Heart left ventricle (tissue), 13 donors: ENCODE results near the gene EHD4.

Experiments used
- CTCF ChIP-seq, 12 donors: fragments of 200-600 bp; sonication (generic) in 4 of 12; IDR thresholded peaks; one replicate each; pipeline versions ENCODE4 v1.5.0 to v1.8.0; 2018 to 2022; ENCODE audit warnings: antibody characterized with exemption in 12 of 12, mild to moderate bottlenecking in 5 of 12
- POLR2A ChIP-seq, 2 donors: fragments of 450-650 bp; IDR thresholded peaks; one replicate each; pipeline ENCODE4 v1.6.1; 2017; ENCODE audit warnings: antibody characterized with exemption in 2 of 2, mild to moderate bottlenecking in 2 of 2, moderate library complexity in 2 of 2
- donor health status: ischemic (EF 13 %, LVEDD 7.1; RV severe dilation, severe dysfunction).
- donor health status: DM: no; HTN: yes; CAD: no.
- donor health status: DM: no; HTN: no; CAD: no.
- donor health status: ischemic (EF 25% LVEDD 6.9; RV normal size, moderate dysfunction).
- donor health status: ischemic (EF 25% LVEDD 5.7; RV mildly dilated, moderate dysfunction).
- donor health status: ischemic (EF 35%, LVEDD 5.7; RV mildly dilated, moderate dysfunction).
- donor health status: nonischemic (EF 11% LVEDD 7.7; RV severe dilation, severe dysfunction).
- donor health status: DM: yes; HTN: yes; CAD: no.
- donor health status: PGD.
- donor health status: ischemic (EF 29% LVEDD 5.4; RV normal size, mild dysfunction).
- donor health status: nonischemic (EF 23%, LVEDD 6.1; RV moderate dilation, normal function).

GRCh38 chr15:41957021-41957897 is 15.1 kb downstream of the EHD4 start:
- TF ChIP-seq POLR2A (IDR thresholded peaks at IDR 0.05) (no peak), CTCF (IDR thresholded peaks at IDR 0.05) (no peak)
